ENCODE results near the gene DPEP3.
A peak's percentile ranks its signal among the peaks of the same experiment; 100 is the strongest.

Gene DPEP3

GRCh38 chr16:67968400-67969253 lies 11.7 kb downstream of the DPEP3 start, which contains the start of gene SLC12A4:
TSS of gene SLC12A4 (minus strand) at chr16:67968637. CDS start at chr16:67968553, 84 bp downstream.
- DNase-seq = peak; percentile 71
- in situ Hi-C loops (cut with MboI; ENCODE audit: low pct_unique_long_range_greater_than_20kb, low sequenced_read_pairs) = no loop called here

- in situ Hi-C loops (cut with MboI; ENCODE audit: low pct_unique_long_range_greater_than_20kb, low sequenced_read_pairs) = no loop called here
- DNase-seq = peak; percentile 46
Measured at GRCh38 chr16:67967958-67968399, 12.3 kb downstream of the DPEP3 start.

GRCh38 chr16:67967183-67967957 lies 12.9 kb downstream of the DPEP3 start:
- in situ Hi-C loops (cut with MboI; ENCODE audit: low pct_unique_long_range_greater_than_20kb, low sequenced_read_pairs) = no loop called here
- DNase-seq = peak; percentile 13

GRCh38 chr16:67966549-67967182 lies 13.6 kb downstream of the DPEP3 start:
- in situ Hi-C loops (cut with MboI; ENCODE audit: low pct_unique_long_range_greater_than_20kb, low sequenced_read_pairs) = no loop called here
- DNase-seq = peak; percentile 69

GRCh38 chr16:67965668-67966548 lies 14.4 kb downstream of the DPEP3 start:
- DNase-seq = no peak
- in situ Hi-C loops (cut with MboI; ENCODE audit: low pct_unique_long_range_greater_than_20kb, low sequenced_read_pairs) = no loop called here

- DNase-seq = no peak
- in situ Hi-C loops (cut with MboI; ENCODE audit: low pct_unique_long_range_greater_than_20kb, low sequenced_read_pairs) = no loop called here
Measured at GRCh38 chr16:67964477-67965131, 15.7 kb downstream of the DPEP3 start.

- no peak for DNase-seq
- in situ Hi-C loops (cut with MboI; ENCODE audit: low pct_unique_long_range_greater_than_20kb, low sequenced_read_pairs) = no loop called here
Measured at GRCh38 chr16:67963662-67964321, 16.5 kb downstream of the DPEP3 start.

GRCh38 chr16:67963292-67963661 lies 17.0 kb downstream of the DPEP3 start:
- no peak for DNase-seq
- in situ Hi-C loops (cut with MboI; ENCODE audit: low pct_unique_long_range_greater_than_20kb, low sequenced_read_pairs) = no loop called here

GRCh38 chr16:67962135-67962534 lies 18.2 kb downstream of the DPEP3 start:
- in situ Hi-C loops (cut with MboI; ENCODE audit: low pct_unique_long_range_greater_than_20kb, low sequenced_read_pairs) = no loop called here

GRCh38 chr16:67961551-67961957 lies 18.7 kb downstream of the DPEP3 start:
- no peak for DNase-seq
- in situ Hi-C loops (cut with MboI; ENCODE audit: low pct_unique_long_range_greater_than_20kb, low sequenced_read_pairs) = no loop called here

More at GRCh38 chr16:67962135-67962534, 18.2 kb downstream of the DPEP3 start:
- DNase-seq = no peak

- in situ Hi-C loops (cut with MboI; ENCODE audit: low pct_unique_long_range_greater_than_20kb, low sequenced_read_pairs) = no loop called here
- DNase-seq = no peak
Measured at GRCh38 chr16:67959536-67960329, 20.6 kb downstream of the DPEP3 start.

GRCh38 chr16:67957622-67958021 lies 22.7 kb downstream of the DPEP3 start:
- in situ Hi-C loops (cut with MboI; ENCODE audit: low pct_unique_long_range_greater_than_20kb, low sequenced_read_pairs) = no loop called here
- DNase-seq = no peak

GRCh38 chr16:67954421-67955196 lies 25.7 kb downstream of the DPEP3 start:
- DNase-seq = no peak
- in situ Hi-C loops (cut with MboI; ENCODE audit: low pct_unique_long_range_greater_than_20kb, low sequenced_read_pairs) = no loop called here

- in situ Hi-C loops (cut with MboI; ENCODE audit: low pct_unique_long_range_greater_than_20kb, low sequenced_read_pairs) = no loop called here
- DNase-seq = no peak
Measured at GRCh38 chr16:67953641-67954375, 26.5 kb downstream of the DPEP3 start.

- no peak for DNase-seq
- in situ Hi-C loops (cut with MboI; ENCODE audit: low pct_unique_long_range_greater_than_20kb, low sequenced_read_pairs) = no loop called here
Measured at GRCh38 chr16:67951485-67951884, 28.8 kb downstream of the DPEP3 start.

- DNase-seq = no peak
- in situ Hi-C loops (cut with MboI; ENCODE audit: low pct_unique_long_range_greater_than_20kb, low sequenced_read_pairs) = no loop called here
Measured at GRCh38 chr16:67950335-67950843, 29.9 kb downstream of the DPEP3 start.
